H1 (cell line): ENCODE data around the gene PCED1B. TPM values are rescaled to one million over a fixed set of nuclear protein-coding genes. Genes with fewer than 3 reads are reported as not detected.

ENCODE experiments used
- CTCF ChIA-PET: fragments of 300-600 bp; sonication (Branson Sonifier 250); formaldehyde crosslinking; loops from one replicate; lab custom pipeline; 2021; ENCODE audit not compliant: partially characterized antibody; lab: Charles Lee
- POLR2A ChIA-PET: fragments of 300-600 bp; sonication (Branson Sonifier 250); formaldehyde crosslinking; loops from one replicate; lab custom pipeline; 2021; ENCODE audit warnings: inconsistent platforms; ENCODE audit not compliant: partially characterized antibody; lab: Charles Lee
- DNase-seq, 2 experiments: peaks; one replicate each; pipeline versions ENCODE4 v3.0.0 to v3.0.0-alpha.2; 2010 to 2022; ENCODE audit warnings: low spot score in 2 of 2, low read depth in 1 of 2, mixed read lengths in 1 of 2
- FAIRE-seq: peaks from 2 replicates; lab custom pipeline; 2011; peaks lifted over from hg19 to GRCh38; lab: Jason Lieb, UNC
- H2AFZ ChIP-seq: 2 replicates; pipeline ENCODE4 v1.8.1; 2012; ENCODE audit warnings: low read length, inconsistent platforms
- H2AK5ac ChIP-seq: 2 replicates; pipeline ENCODE4 v1.6.1; 2013; ENCODE audit warnings: low read depth, low read length
- H2BK120ac ChIP-seq: replicated peaks from 2 replicates; pipeline ENCODE3; 2013; ENCODE audit warnings: low read depth, low read length, inconsistent platforms
- H2BK12ac ChIP-seq: 2 replicates; pipeline ENCODE4 v1.6.1; 2013; ENCODE audit warnings: low read depth, low read length
- H2BK15ac ChIP-seq: 2 replicates; pipeline ENCODE4 v1.6.1; 2013; ENCODE audit warnings: low read length
- H2BK20ac ChIP-seq: 2 replicates; pipeline ENCODE4 v1.6.1; 2013; ENCODE audit warnings: low read length
- H2BK5ac ChIP-seq: 2 replicates; pipeline ENCODE4 v1.6.1; 2013; ENCODE audit warnings: low read depth, low read length
- H3K14ac ChIP-seq: 2 replicates; pipeline ENCODE4 v1.6.1; 2013; ENCODE audit warnings: inconsistent platforms; ENCODE audit not compliant: insufficient read length
- H3K18ac ChIP-seq: 2 replicates; pipeline ENCODE4 v1.6.1; 2013; ENCODE audit warnings: low read length; ENCODE audit errors: extremely low read depth
- H3K23ac ChIP-seq: 2 replicates; pipeline ENCODE4 v1.6.1; 2013; ENCODE audit warnings: inconsistent platforms; ENCODE audit not compliant: insufficient read length
- H3K23me2 ChIP-seq: 2 replicates; pipeline ENCODE4 v1.6.1; 2013; ENCODE audit warnings: low read depth, low read length
- H3K27ac ChIP-seq: 2 replicates; pipeline ENCODE4 v1.6.1; 2011; ENCODE audit warnings: low read depth, low read length, inconsistent platforms
- H3K27me3 ChIP-seq, 4 experiments: replicated peaks in 1 of 4; 1 replicate in 1 of 4; 2 replicates in 3 of 4; pipeline versions ENCODE4 v1.6.1 to v1.8.1; 2011 to 2013; ENCODE audit warnings: low read length in 3 of 4, mild to moderate bottlenecking in 3 of 4, inconsistent platforms in 2 of 4, mixed read lengths in 2 of 4, moderate library complexity in 1 of 4; ENCODE audit not compliant: control insufficient read depth in 3 of 4, insufficient read depth in 3 of 4; ENCODE audit errors: extremely low read depth in 1 of 4
- H3K36me3 ChIP-seq, 4 experiments: 2 replicates each; pipeline versions ENCODE4 v1.6.1 to v1.8.1; 2011 to 2013; ENCODE audit warnings: mild to moderate bottlenecking in 4 of 4, low read length in 3 of 4, moderate library complexity in 2 of 4, control low read depth in 1 of 4, inconsistent platforms in 1 of 4; ENCODE audit not compliant: insufficient read depth in 4 of 4, control insufficient read depth in 2 of 4
- H3K4ac ChIP-seq: replicated peaks from 2 replicates; pipeline ENCODE3; 2013; ENCODE audit warnings: low read length, low read depth, mixed read lengths, inconsistent platforms; ENCODE audit not compliant: insufficient read length
- H3K4me1 ChIP-seq, 4 experiments: replicated peaks in 1 of 4; 1 replicate in 1 of 4; 2 replicates in 3 of 4; pipeline versions ENCODE4 v1.6.1 to v1.8.1; 2011 to 2013; ENCODE audit warnings: low read length in 3 of 4, inconsistent platforms in 2 of 4, mixed read lengths in 1 of 4; ENCODE audit not compliant: insufficient read depth in 4 of 4, control insufficient read depth in 3 of 4
- H3K4me2 ChIP-seq, 2 experiments: 2 replicates each; pipeline versions ENCODE4 v1.6.1 to v1.8.1; 2011 to 2013; ENCODE audit warnings: low read depth in 2 of 2, low read length in 2 of 2, control low read depth in 1 of 2, inconsistent platforms in 1 of 2, mild to moderate bottlenecking in 1 of 2; ENCODE audit not compliant: insufficient read depth in 1 of 2
- H3K4me3 ChIP-seq, 4 experiments: fragments of 200-600, 300-600 bp in 1 of 4; sonication (generic), shearing (Covaris generic), sonication (Bioruptor Twin) in 1 of 4; 2 replicates each; pipeline versions ENCODE4 v1.5.1 to v1.8.1; 2011 to 2016; ENCODE audit warnings: low read length in 4 of 4, low read depth in 3 of 4, control low read depth in 2 of 4, inconsistent platforms in 2 of 4, mild to moderate bottlenecking in 2 of 4, mixed read lengths in 1 of 4, moderate library complexity in 1 of 4; ENCODE audit not compliant: insufficient read depth in 2 of 4; ENCODE audit errors: extremely low read depth in 1 of 4
- H3K56ac ChIP-seq: replicated peaks from 2 replicates; pipeline ENCODE3; 2013; ENCODE audit warnings: low read depth, mild to moderate bottlenecking, mixed read lengths, low read length, inconsistent platforms; ENCODE audit not compliant: insufficient read length
- H3K79me1 ChIP-seq: 2 replicates; pipeline ENCODE4 v1.6.1; 2013; ENCODE audit warnings: low read depth, low read length, control low read depth
- H3K79me2 ChIP-seq, 2 experiments: 2 replicates each; pipeline versions ENCODE4 v1.6.1 to v1.8.1; 2012 to 2013; ENCODE audit warnings: low read length in 2 of 2, mild to moderate bottlenecking in 2 of 2, inconsistent platforms in 1 of 2; ENCODE audit not compliant: insufficient read depth in 2 of 2, control insufficient read depth in 1 of 2
- H3K9ac ChIP-seq, 4 experiments: replicated peaks in 1 of 4; 1 replicate in 1 of 4; 2 replicates in 3 of 4; pipeline versions ENCODE4 v1.6.1 to v1.8.1; 2011 to 2013; ENCODE audit warnings: low read depth in 3 of 4, low read length in 3 of 4, control low read depth in 2 of 4, mild to moderate bottlenecking in 2 of 4, moderate library complexity in 2 of 4, inconsistent platforms in 1 of 4; ENCODE audit errors: extremely low read depth in 1 of 4
- H3K9me3 ChIP-seq, 2 experiments: 2 replicates each; pipeline versions ENCODE4 v1.6.1 to v1.8.1; 2012 to 2013; ENCODE audit warnings: mild to moderate bottlenecking in 2 of 2, moderate library complexity in 2 of 2, control low read depth in 1 of 2, inconsistent platforms in 1 of 2, low read depth in 1 of 2, low read length in 1 of 2, mixed read lengths in 1 of 2; ENCODE audit not compliant: insufficient read depth in 2 of 2
- H4K20me1 ChIP-seq, 2 experiments: replicated peaks in 1 of 2; 2 replicates each; pipeline versions ENCODE3 to v1.8.1; 2011 to 2013; ENCODE audit warnings: inconsistent platforms in 2 of 2, low read length in 2 of 2, mild to moderate bottlenecking in 1 of 2; ENCODE audit not compliant: insufficient read depth in 2 of 2, control insufficient read depth in 1 of 2
- H4K5ac ChIP-seq: 2 replicates; pipeline ENCODE4 v1.6.1; 2013; ENCODE audit warnings: low read length, low read depth, mixed read lengths, inconsistent platforms; ENCODE audit not compliant: insufficient read length
- H4K8ac ChIP-seq: 2 replicates; pipeline ENCODE4 v1.8.0; 2013; ENCODE audit warnings: mild to moderate bottlenecking, moderate library complexity, low read length, inconsistent platforms; ENCODE audit not compliant: insufficient read depth; ENCODE audit errors: extremely low read depth
- H4K91ac ChIP-seq: replicated peaks from 2 replicates; pipeline ENCODE3; 2013; ENCODE audit warnings: low read length, mixed read lengths, inconsistent platforms; ENCODE audit not compliant: insufficient read length
- CBX5 ChIP-seq: fragments of 300-800, 300-1000 bp; sonication (generic); IDR thresholded peaks from 2 replicates; pipeline ENCODE4 v1.7.1; 2016; ENCODE audit warnings: antibody characterized with exemption, low read length, low read depth
- CEBPB ChIP-seq: IDR thresholded peaks from 2 replicates; pipeline ENCODE4 v1.6.1; 2012; ENCODE audit warnings: low read depth, low read length
- CTBP2 ChIP-seq: IDR thresholded peaks from 2 replicates; pipeline ENCODE4 v1.7.0; 2011; ENCODE audit warnings: borderline replicate concordance, mild to moderate bottlenecking, moderate library complexity, mixed read lengths, low read length; ENCODE audit not compliant: insufficient read depth, insufficient read length
- NRF1 ChIP-seq: IDR thresholded peaks from 2 replicates; pipeline ENCODE4 v1.6.1; 2011; ENCODE audit warnings: mild to moderate bottlenecking, low read depth, low read length, improper control_type of control experiment
- RFX5 ChIP-seq: IDR thresholded peaks from 2 replicates; pipeline ENCODE4 v1.6.1; 2011; ENCODE audit warnings: low read depth, low read length, improper control_type of control experiment, borderline replicate concordance
- RNF2 ChIP-seq: fragments of 200-900, 300-1000 bp; sonication (generic); IDR thresholded peaks from 2 replicates; pipeline ENCODE4 v1.7.1; 2016; ENCODE audit warnings: borderline replicate concordance, low read depth, mild to moderate bottlenecking, antibody characterized with exemption, low read length; ENCODE audit not compliant: poor library complexity, severe bottlenecking; ENCODE audit errors: missing control alignments
- RXRA ChIP-seq: IDR thresholded peaks from 2 replicates; pipeline ENCODE4 v1.6.1; 2011; ENCODE audit warnings: low read depth, mild to moderate bottlenecking, low read length, moderate library complexity; ENCODE audit not compliant: insufficient read depth
- SP2 ChIP-seq: IDR thresholded peaks from 2 replicates; pipeline ENCODE4 v1.6.1; 2012; ENCODE audit warnings: mild to moderate bottlenecking, low read length, inconsistent platforms
- TAF7 ChIP-seq: optimal IDR thresholded peaks from 2 replicates; pipeline ENCODE3; 2011; ENCODE audit warnings: low read depth, mild to moderate bottlenecking, inconsistent platforms, low read length, moderate library complexity, borderline replicate concordance
- TEAD4 ChIP-seq: IDR thresholded peaks from 2 replicates; pipeline ENCODE4 v1.6.1; 2012; ENCODE audit warnings: low read depth, low read length, inconsistent platforms, mixed read lengths
- WGBS, 2 experiments: shearing (Covaris generic) in 1 of 2; methylation state at CpG; one replicate each; pipeline versions ENCODE4 v1.1.6 to v1.1.7; 2013 to 2015; ENCODE audit warnings: low lambda C conversion rate in 2 of 2, mixed read lengths in 2 of 2, inconsistent platforms in 1 of 2, low coverage in 1 of 2, missing lambda C conversion rate in 1 of 2; ENCODE audit not compliant: insufficient replicate concordance in 2 of 2, insufficient coverage in 1 of 2, insufficient read length in 1 of 2; ENCODE audit errors: extremely low coverage in 1 of 2, missing lambda C conversion rate in 1 of 2; 5-methylcytosine and 5-hydroxymethylcytosine counted together
- polyA plus RNA-seq, 7 experiments: library from polyadenylated mRNA; depleted of rRNA in 3 of 7; stranded (reverse) in 5 of 7; unstranded in 2 of 7; fragments of >200 nt in 5 of 7; fragments of 200-250 nt in 2 of 7; gene quantifications; 1 replicate in 5 of 7; 2 replicates in 1 of 7; 4 replicates in 1 of 7; pipeline versions ENCODE4 v1.2.1 to v1.2.3, GENCODE V29; 2011 to 2013; ENCODE audit warnings: missing spikeins in 2 of 7, mixed read lengths in 2 of 7
- total RNA-seq: library from RNA; stranded (reverse); fragmentation: NEBNext Ultra II Directional; extraction: Animal tissue kit (Norgen Biotek cat#: 25700); gene quantifications from 2 replicates; pipeline ENCODE4 v1.2.1, GENCODE V29; 2021
- TF ChIP-seq, protein P1 (sequence below): IDR thresholded peaks from 2 replicates; pipeline ENCODE4 v1.6.1; 2011; ENCODE audit warnings: low read length, improper control_type of control experiment

The PCED1B gene
- total and polyA plus RNA-seq, 2 of the 8 experiments (the other 6 are each of a cell fraction or from before 2014, with no cell fraction given) = 4.7 to 5.4 TPM

DNA sequence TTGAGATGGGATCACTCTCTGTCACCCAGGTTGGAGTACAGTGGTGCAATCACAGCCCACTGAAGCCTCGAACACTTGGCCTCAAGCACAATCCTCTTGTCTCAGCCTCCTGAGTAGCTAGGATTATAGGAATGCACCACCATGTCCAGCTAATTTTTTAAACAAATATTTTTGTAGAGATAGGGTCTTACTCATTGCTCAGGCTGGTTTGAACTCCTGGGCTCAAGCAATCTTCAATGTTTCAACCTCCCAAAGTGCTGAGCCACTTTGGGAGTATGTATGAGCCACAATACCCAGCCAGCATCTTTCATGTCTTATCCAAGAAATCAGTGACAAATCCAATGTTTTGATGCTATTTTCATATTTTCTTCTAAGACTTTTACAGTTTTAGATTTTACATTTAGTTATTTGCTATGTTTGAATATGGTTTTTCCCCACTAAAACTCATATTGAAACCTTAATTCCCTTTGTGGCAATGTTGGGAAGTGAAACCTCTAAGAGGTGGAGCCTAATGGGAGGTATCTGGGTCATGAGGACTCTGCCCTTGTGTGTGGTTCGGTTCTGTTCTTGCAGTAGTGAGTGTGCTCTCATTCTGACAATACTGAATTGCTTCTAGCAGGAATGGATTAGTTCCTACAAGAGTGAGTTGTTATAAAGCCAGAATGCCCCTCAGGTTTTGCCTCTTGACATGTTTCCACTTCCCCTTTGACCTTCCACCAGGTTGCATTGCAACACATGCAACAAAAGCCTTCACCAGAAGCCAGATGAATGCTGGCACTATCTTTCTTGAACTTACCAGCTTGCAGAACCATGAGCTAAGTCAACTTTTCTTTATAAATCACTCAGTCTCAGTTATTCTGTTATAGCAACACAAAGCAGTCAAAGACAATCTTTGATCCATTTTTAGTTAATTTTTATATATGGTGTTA lies 81.2 kb downstream of the PCED1B start:
- ChIA-PET POLR2A (no interaction called here), CTCF (no interaction called here)
- H2BK12ac ChIP-seq = no peak overlapping the region
- H2BK120ac ChIP-seq = no peak overlapping the region
- H2BK20ac ChIP-seq = no peak overlapping the region
- H4K20me1 ChIP-seq = no peaks in the 10 kb centered on the region
- no peak overlapping the region for H4K91ac ChIP-seq
- no peak overlapping the region for H4K8ac ChIP-seq
- no peak overlapping the region for H3K56ac ChIP-seq
- 91% methylated on average over 2 of the region's 2 CpGs; no CpG with 5 or more reads in 1 of the 2 experiments for WGBS, 2 experiments
- no peak overlapping the region for H2AK5ac ChIP-seq
- no peak overlapping the region for H3K9ac ChIP-seq
- no peaks in the 10 kb centered on the region for H3K27me3 ChIP-seq
- DNase-seq (no peak), FAIRE-seq (no peak)
- no peaks in the 10 kb centered on the region for H3K79me1 ChIP-seq
- no peak overlapping the region for H3K18ac ChIP-seq
- H2BK5ac ChIP-seq = no peak overlapping the region
- no peak overlapping the region for H4K5ac ChIP-seq
- H3K4me1 ChIP-seq = no peaks in the 10 kb centered on the region
- H3K79me2 ChIP-seq = no peaks in the 10 kb centered on the region
- H3K14ac ChIP-seq = no peak overlapping the region
- no peak overlapping the region for H3K4me3 ChIP-seq
- no peak overlapping the region for H2BK15ac ChIP-seq
- H3K4me2 ChIP-seq = no peak overlapping the region
- no peak overlapping the region for H3K27ac ChIP-seq
- no peak overlapping the region for H3K23ac ChIP-seq
- H3K9me3 ChIP-seq = no peaks in the 10 kb centered on the region
- H2AFZ ChIP-seq = no peak overlapping the region
- no peaks in the 10 kb centered on the region for H3K36me3 ChIP-seq
- H3K4ac ChIP-seq = no peak overlapping the region
- H3K23me2 ChIP-seq = no peaks in the 10 kb centered on the region; the same call in 1 of the 2 replicates
- TF ChIP-seq CTBP2 (no peak), RFX5 (no peak), CBX5 (no peak), NRF1 (no peak), TEAD4 (no peak), RXRA (no peak), RNF2 (no peak), SP2 (no peak), TAF7 (no peak), CEBPB (no peak)
- TF ChIP-seq, protein P1, sequence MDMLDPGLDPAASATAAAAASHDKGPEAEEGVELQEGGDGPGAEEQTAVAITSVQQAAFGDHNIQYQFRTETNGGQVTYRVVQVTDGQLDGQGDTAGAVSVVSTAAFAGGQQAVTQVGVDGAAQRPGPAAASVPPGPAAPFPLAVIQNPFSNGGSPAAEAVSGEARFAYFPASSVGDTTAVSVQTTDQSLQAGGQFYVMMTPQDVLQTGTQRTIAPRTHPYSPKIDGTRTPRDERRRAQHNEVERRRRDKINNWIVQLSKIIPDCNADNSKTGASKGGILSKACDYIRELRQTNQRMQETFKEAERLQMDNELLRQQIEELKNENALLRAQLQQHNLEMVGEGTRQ = no peak
